VCaP (cell line): ENCODE measurements around the gene EFL1.

ENCODE experiments used
- H3K27ac ChIP-seq: fragments of 450-650 bp; 2 replicates; pipeline ENCODE4 v1.5.1; 2017
- CTCF ChIP-seq: fragments of 450-650 bp; conservative IDR thresholded peaks from 2 replicates; pipeline ENCODE4 v1.5.1; 2017; ENCODE audit warnings: mild to moderate bottlenecking, moderate library complexity

The EFL1 gene

GRCh38 chr15:82100111-82100929 lies 162.2 kb downstream of the EFL1 start:
- H3K27ac ChIP-seq = no peak overlapping the region

GRCh38 chr15:82098674-82099073 lies 163.9 kb downstream of the EFL1 start:
- no peak overlapping the region for H3K27ac ChIP-seq
- TF ChIP-seq CTCF = no peak

More at GRCh38 chr15:82100111-82100929, 162.2 kb downstream of the EFL1 start:
- TF ChIP-seq CTCF = no peak

GRCh38 chr15:82095803-82096202 lies 166.7 kb downstream of the EFL1 start:
- no peak overlapping the region for H3K27ac ChIP-seq
- TF ChIP-seq CTCF = no peak

- no peak overlapping the region for H3K27ac ChIP-seq
- no peak for TF ChIP-seq CTCF
Measured at GRCh38 chr15:82093774-82094211, 168.7 kb downstream of the EFL1 start.

GRCh38 chr15:82093325-82093724 lies 169.2 kb downstream of the EFL1 start:
- TF ChIP-seq CTCF = no peak
- H3K27ac ChIP-seq = no peak overlapping the region

- TF ChIP-seq CTCF = no peak
- no peak overlapping the region for H3K27ac ChIP-seq
Measured at GRCh38 chr15:82091636-82092140, 170.8 kb downstream of the EFL1 start.

GRCh38 chr15:82086243-82086995 lies 176.1 kb downstream of the EFL1 start:
- no peak overlapping the region for H3K27ac ChIP-seq
- TF ChIP-seq CTCF = no peak
